GM18502 (cell line): ENCODE results near the gene GCSH.

Experiments used
- ATAC-seq: cut with Tn5 transposase; IDR thresholded peaks from one replicate; pipeline ENCODE4 v1.9.1; 2021; ENCODE audit warnings: mild to moderate bottlenecking; ENCODE audit not compliant: unreplicated experiment, poor library complexity

GCSH gene

DNA sequence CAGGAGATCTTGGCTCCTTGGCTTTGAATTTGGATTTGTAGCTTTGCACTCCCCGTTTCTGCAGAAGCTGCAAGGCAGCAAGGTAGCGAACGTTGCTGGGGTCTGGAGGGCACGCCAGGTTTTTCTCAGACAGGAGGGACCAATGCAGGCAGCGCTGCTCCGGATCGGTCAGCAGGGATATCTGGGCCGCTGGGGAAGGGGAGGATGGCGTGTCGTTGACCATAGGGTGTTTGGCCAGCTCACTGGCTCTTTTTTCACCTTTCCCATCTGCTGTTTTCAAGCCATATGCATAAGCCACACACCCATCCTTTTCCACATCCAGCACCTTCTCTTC, 34.9 kb downstream of the GCSH start:
- ATAC-seq, result no peak

DNA sequence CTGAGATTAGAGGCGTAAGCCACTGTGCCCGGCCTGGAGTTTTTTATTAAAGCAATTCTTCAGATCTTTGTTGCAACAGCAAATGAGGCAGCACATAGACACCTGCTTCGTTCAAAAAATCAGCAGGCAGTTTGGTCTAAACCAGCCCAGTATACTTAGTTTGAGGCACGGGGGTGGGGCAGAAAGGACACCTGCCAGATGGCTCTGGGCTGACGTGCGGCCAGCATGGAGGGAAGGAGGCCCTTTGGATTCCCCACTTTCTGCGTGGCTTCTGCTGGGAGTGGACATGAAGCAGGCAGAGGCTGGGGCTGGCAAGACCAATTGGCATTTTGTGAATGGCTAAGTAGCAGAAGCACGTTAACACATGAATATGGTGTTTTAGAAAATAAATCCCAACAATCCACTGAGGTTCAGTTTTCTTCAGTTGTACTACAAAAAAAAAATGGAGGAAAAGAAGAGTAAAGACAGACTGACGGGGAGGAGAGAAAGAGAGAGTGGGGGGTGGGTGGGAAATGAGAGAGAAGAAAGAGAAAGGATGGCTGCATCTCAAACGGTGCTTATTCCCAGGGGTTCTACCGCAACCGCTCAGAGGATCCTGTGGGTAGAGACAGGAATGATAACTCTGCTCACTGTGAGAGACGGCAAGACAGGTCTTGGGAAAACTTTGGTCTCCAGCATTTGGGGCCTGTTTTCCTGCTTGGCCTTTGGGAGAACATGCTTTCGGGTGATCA, 35.5 kb downstream of the GCSH start:
- ATAC-seq, result no peak

DNA sequence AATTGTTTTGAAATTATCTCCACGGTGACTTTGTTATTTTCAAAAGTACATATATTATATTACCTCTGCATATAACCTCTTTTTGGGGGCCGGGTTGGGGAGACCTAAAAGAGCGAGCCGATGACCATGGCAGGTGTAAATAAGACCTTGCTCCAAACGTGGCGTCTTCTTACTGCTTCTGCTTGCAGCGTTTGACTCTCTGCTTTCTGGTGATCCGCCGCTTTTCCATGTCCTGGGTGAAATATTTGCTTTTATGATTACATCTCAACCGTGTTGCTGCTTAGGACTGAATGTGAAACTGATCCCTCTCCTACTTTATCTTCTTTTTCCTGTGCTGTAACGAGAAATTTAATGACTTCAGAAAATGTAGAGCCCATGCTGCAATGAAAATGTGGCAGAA, 42.4 kb downstream of the GCSH start:
- ATAC-seq, result no peak

DNA sequence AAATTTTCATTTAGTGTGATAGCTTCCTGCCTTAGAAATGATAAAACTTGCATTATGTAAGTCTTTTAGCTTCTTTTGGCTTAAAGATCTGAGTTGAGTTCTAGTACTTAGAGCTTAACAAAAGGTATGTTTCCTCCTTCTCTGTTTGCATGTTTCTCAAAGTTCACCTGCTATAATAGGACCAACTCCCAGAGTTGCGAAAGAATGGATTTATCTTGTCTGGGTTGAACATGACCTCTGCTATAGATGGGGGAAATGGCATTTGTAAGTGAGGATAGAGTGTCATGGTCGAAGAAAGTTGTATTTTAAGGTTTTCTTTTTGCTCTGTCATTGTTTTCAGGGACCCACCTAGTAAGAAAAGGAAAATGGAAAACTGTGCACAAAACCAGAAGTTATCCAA, 53.4 kb downstream of the GCSH start:
- no peak for ATAC-seq

DNA sequence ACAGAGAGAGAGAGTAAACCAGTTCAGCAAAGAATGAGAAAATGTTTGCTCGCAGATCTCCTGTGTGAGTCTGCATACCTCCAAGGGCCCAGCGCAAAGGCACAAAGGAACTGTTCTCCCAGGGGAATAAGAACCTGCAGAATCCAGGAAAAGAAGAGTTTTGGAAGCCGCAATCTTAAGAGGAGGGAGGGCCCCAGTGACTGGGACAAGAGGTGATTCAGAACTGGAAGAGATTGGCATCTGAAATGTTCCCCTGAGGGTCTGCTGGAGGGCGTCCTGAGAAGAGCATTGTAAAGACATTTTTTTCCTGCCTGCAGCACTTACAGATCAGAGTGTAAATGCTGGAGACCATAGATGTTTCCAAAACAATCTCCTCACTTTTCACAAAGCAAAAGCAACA, 54.5 kb downstream of the GCSH start:
- ATAC-seq, result no peak

DNA sequence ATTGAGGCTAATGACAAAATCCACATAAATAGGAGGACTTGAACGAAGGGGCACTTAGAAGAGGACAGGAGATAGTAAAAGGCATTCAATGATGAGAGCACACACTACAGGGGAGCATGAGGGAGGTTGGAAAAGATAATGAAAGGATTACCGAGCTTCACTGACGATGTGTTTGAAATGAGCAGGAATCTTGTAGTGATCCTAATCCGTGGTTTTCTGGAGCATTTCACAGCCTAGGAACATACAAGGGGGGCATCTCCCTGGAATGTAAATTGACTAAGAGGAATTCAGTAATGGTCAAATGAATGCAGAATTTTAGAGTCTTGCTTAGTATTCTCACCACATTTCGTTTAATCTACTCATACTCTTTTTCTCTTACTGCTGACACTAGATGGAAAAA, 55.4 kb downstream of the GCSH start:
- ATAC-seq, result no peak

DNA sequence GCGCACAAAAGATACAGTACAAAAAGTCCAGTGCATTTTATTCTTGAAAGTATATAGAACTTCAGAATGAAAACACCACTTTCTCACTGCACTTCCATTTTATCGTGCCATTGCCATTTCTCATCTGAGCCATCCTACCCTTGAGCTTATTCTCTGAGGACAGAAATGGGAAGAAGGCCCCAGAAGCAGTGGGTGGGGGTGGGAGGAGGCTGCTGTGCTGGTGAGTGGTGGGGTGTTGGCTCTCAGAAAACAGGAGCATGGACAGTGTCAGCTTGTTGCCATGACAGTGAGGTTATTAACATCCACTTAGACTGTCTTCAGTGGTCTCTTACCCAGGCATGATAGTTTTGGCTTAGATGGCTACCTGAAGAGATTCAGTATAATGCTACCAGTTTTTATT, 56.1 kb downstream of the GCSH start:
- no peak for ATAC-seq

DNA sequence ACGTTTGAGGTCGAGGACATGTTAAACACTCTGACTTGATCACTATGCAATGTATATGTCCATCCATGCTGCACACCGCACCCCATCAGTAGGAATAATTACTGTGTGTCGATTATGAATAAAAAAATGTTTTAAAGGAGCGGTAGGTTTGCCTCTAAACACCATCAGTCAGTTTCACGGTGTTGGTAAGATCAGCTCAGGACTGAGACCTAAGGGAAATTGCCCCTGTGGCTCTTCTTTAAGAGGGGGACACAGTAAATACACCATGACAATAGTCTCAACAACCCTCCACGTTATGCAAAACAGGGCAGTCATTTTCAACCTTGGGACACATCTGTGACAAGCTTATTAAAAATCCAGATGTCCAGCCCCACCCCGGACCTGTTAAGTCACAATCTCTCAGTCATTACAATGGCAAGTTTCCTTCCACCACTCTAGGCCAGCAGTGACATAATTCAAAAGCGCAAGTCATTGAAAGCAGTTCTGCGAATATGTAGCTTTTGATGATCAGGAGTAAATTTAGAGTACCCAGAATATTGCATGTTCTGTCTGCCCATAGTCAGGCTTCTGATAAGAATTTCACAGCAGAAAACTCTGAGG, 59.3 kb downstream of the GCSH start:
- ATAC-seq, result no peak

DNA sequence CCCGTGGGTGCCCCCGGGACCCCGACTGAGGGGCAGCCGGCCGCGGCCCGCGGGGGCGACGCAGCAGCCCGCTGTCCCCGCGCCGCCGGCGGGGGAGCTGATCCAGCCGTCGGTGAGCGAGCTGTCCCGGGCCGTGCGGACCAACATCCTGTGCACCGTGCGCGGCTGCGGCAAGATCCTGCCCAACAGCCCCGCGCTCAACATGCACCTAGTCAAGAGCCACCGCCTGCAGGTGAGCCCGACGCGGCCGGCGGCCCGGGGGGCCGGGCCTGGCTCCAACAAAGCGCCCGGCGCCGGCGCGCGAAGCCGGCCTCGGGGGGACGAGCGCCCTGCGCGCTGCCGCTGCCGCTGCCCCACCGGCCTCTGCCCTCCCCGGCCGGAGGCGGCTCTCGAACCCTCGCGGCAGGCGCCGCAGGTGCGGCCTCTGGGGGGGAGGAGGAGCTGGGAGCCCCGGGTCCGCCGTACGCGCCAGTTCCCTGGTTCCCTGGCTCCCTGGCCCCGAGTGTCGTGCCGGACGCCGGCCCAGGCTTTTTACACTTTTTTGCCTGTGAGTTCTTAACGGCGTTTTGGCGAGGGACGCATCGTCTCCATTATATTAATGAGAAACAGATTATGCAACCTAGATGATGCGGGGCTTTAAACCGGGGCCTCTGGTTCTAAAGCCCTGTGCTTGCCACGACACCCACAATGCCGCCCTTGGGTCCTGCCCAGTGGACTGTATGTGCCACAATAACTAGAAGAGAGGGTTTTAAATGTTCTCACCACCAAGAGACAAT, 60.0 kb downstream of the GCSH start:
- ATAC-seq, result peak; percentile 63

DNA sequence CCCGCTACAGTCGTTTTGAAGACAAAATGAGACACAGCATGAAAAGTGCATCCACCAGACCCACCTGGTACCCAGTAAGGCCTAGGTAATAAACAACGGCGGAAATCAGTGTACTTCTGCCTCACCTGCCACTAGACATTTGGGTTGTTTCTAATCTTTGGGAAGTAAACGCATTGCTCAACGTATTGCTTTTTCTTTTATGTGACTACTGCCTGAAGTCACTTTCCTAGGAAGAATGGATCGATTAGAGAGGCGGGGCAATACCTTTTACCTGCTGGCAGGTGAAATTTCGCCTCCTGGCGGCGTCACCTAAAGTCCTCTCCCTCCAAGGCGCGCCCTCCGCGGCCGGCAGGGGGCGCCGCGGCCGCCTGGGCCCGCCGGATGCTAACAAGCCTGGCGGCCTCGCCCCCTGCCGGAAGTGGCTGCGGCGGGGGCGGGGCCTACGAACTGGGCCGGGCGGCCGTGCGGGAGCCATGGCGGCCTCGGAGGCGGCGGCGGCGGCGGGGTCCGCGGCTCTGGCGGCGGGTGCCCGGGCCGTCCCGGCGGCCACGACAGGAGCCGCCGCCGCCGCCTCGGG, 60.7 kb downstream of the GCSH start, which contains the start of gene ATMIN:
Gene ATMIN (plus strand): TSS at position 445 of the 577 bp plus-strand sequence. CDS start 29 bp downstream, at position 474.
- ATAC-seq, result peak; percentile 89
